ENCODE measurements around the gene LRRC3.

Gene LRRC3

GRCh38 chr21:44490816-44491215 is 35.5 kb downstream of the LRRC3 start:
- no peak for TF ChIP-seq SNAI2 (CRISPR knock-in tag; IDR thresholded peaks at IDR 0.05)
- TF ChIP-seq, protein P1, sequence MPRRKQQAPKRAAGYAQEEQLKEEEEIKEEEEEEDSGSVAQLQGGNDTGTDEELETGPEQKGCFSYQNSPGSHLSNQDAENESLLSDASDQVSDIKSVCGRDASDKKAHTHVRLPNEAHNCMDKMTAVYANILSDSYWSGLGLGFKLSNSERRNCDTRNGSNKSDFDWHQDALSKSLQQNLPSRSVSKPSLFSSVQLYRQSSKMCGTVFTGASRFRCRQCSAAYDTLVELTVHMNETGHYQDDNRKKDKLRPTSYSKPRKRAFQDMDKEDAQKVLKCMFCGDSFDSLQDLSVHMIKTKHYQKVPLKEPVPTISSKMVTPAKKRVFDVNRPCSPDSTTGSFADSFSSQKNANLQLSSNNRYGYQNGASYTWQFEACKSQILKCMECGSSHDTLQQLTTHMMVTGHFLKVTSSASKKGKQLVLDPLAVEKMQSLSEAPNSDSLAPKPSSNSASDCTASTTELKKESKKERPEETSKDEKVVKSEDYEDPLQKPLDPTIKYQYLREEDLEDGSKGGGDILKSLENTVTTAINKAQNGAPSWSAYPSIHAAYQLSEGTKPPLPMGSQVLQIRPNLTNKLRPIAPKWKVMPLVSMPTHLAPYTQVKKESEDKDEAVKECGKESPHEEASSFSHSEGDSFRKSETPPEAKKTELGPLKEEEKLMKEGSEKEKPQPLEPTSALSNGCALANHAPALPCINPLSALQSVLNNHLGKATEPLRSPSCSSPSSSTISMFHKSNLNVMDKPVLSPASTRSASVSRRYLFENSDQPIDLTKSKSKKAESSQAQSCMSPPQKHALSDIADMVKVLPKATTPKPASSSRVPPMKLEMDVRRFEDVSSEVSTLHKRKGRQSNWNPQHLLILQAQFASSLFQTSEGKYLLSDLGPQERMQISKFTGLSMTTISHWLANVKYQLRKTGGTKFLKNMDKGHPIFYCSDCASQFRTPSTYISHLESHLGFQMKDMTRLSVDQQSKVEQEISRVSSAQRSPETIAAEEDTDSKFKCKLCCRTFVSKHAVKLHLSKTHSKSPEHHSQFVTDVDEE (CRISPR knock-in tag; IDR thresholded peaks at IDR 0.05), result no peak
- no peak for TF ChIP-seq TCF4 (CRISPR knock-in tag; IDR thresholded peaks at IDR 0.05; ENCODE audit: borderline replicate concordance)
- no peak for TF ChIP-seq TOX (CRISPR knock-in tag; IDR thresholded peaks at IDR 0.05; ENCODE audit: borderline replicate concordance)
- TF ChIP-seq ZFP30 (CRISPR knock-in tag; IDR thresholded peaks at IDR 0.05), result no peak
- no peak for TF ChIP-seq RARB (CRISPR knock-in tag; IDR thresholded peaks at IDR 0.05)
- no peak for TF ChIP-seq OSR1 (CRISPR knock-in tag; IDR thresholded peaks at IDR 0.05)
- no peak for TF ChIP-seq CSRNP3 (CRISPR knock-in tag; IDR thresholded peaks at IDR 0.05)
- no peak for ATAC-seq

DNA sequence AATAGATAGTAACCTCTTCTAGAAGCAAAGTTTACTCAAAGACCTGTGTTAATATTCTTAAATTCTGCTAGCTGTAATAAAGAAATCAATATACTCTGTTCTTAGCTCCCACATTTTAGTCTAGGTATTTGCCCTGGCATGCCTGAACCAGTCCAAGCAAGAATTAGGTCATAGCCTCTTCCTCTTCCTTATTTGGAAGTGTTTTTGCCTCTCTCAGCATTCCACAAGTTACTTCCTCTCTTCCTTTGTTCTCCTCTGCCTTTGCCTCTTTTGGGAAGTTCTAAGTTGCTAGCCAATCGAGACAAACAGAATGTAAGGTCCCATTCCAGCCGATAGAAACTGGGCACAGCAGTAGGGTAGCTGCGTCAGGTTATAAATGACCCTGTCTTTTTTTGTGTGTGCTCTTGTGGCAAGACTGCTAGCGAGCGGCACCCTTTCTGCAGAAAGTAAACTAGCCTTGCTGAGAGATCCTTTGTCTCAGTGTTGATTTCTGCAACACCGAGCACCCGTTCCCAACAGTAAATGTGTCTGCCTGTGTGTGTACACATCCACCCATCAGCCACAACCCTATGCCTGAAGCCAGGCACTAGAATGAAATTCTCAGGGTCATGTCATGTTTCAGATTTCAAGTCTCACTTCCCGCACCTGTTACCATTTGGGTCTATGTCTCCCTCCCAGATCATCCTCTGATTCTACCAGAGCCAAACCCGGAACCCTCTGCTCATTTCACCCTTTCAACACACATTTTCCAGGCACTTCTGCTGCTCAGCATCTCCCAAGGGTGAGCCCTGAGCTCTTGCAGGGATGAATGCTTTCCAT is 37.5 kb downstream of the LRRC3 start:
- no peak for ATAC-seq
- TF ChIP-seq OSR1 (CRISPR knock-in tag; IDR thresholded peaks at IDR 0.05), result no peak
- TF ChIP-seq SNAI2 (CRISPR knock-in tag; IDR thresholded peaks at IDR 0.05), result no peak
- no peak for TF ChIP-seq ZC3H10 (CRISPR knock-in tag; IDR thresholded peaks at IDR 0.05)
- TF ChIP-seq RARB (CRISPR knock-in tag; IDR thresholded peaks at IDR 0.05), result no peak
- TF ChIP-seq, protein P2, sequence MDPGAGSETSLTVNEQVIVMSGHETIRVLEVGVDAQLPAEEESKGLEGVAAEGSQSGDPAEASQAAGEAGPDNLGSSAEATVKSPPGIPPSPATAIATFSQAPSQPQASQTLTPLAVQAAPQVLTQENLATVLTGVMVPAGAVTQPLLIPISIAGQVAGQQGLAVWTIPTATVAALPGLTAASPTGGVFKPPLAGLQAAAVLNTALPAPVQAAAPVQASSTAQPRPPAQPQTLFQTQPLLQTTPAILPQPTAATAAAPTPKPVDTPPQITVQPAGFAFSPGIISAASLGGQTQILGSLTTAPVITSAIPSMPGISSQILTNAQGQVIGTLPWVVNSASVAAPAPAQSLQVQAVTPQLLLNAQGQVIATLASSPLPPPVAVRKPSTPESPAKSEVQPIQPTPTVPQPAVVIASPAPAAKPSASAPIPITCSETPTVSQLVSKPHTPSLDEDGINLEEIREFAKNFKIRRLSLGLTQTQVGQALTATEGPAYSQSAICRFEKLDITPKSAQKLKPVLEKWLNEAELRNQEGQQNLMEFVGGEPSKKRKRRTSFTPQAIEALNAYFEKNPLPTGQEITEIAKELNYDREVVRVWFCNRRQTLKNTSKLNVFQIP (CRISPR knock-in tag; IDR thresholded peaks at IDR 0.05; ENCODE audit: borderline replicate concordance, low read depth), result no peak
- TF ChIP-seq ARNTL (CRISPR knock-in tag; IDR thresholded peaks at IDR 0.05; ENCODE audit: borderline replicate concordance, low read depth), result no peak
- TF ChIP-seq CREB5 (CRISPR knock-in tag; IDR thresholded peaks at IDR 0.05; ENCODE audit: low read depth), result no peak
- TF ChIP-seq ZNF8 (CRISPR knock-in tag; IDR thresholded peaks at IDR 0.05), result no peak
- no peak for TF ChIP-seq ZNF70 (CRISPR knock-in tag; IDR thresholded peaks at IDR 0.05)
- TF ChIP-seq BACH2 (CRISPR knock-in tag; IDR thresholded peaks at IDR 0.05; ENCODE audit: borderline replicate concordance), result no peak
- no peak for TF ChIP-seq ISL1 (CRISPR knock-in tag; IDR thresholded peaks at IDR 0.05)
- no peak for TF ChIP-seq ZFP3 (CRISPR knock-in tag; IDR thresholded peaks at IDR 0.05)
- no peak for TF ChIP-seq ZNF565 (CRISPR knock-in tag; conservative IDR thresholded peaks at IDR 0.05; ENCODE audit: low read depth)
- TF ChIP-seq ZFP30 (CRISPR knock-in tag; IDR thresholded peaks at IDR 0.05), result no peak
- TF ChIP-seq, protein P3, sequence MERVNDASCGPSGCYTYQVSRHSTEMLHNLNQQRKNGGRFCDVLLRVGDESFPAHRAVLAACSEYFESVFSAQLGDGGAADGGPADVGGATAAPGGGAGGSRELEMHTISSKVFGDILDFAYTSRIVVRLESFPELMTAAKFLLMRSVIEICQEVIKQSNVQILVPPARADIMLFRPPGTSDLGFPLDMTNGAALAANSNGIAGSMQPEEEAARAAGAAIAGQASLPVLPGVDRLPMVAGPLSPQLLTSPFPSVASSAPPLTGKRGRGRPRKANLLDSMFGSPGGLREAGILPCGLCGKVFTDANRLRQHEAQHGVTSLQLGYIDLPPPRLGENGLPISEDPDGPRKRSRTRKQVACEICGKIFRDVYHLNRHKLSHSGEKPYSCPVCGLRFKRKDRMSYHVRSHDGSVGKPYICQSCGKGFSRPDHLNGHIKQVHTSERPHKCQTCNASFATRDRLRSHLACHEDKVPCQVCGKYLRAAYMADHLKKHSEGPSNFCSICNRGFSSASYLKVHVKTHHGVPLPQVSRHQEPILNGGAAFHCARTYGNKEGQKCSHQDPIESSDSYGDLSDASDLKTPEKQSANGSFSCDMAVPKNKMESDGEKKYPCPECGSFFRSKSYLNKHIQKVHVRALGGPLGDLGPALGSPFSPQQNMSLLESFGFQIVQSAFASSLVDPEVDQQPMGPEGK (CRISPR knock-in tag; IDR thresholded peaks at IDR 0.05; ENCODE audit: borderline replicate concordance), result no peak

- ATAC-seq, result no peak
- TF ChIP-seq ZC3H10 (CRISPR knock-in tag; IDR thresholded peaks at IDR 0.05) (no peak), ARNTL (CRISPR knock-in tag; IDR thresholded peaks at IDR 0.05; ENCODE audit: borderline replicate concordance, low read depth) (no peak), SNAI2 (CRISPR knock-in tag; IDR thresholded peaks at IDR 0.05) (no peak), OSR1 (CRISPR knock-in tag; IDR thresholded peaks at IDR 0.05) (no peak), PPARA (CRISPR knock-in tag; IDR thresholded peaks at IDR 0.05; ENCODE audit: borderline replicate concordance) (no peak), ZFP30 (CRISPR knock-in tag; IDR thresholded peaks at IDR 0.05) (no peak), ZFP3 (CRISPR knock-in tag; IDR thresholded peaks at IDR 0.05) (no peak), CSDC2 (CRISPR knock-in tag; IDR thresholded peaks at IDR 0.05) (no peak), ZNF565 (CRISPR knock-in tag; conservative IDR thresholded peaks at IDR 0.05; ENCODE audit: low read depth) (no peak), CSRNP3 (CRISPR knock-in tag; IDR thresholded peaks at IDR 0.05) (no peak), ESRRG (CRISPR knock-in tag; IDR thresholded peaks at IDR 0.05) (no peak), ISL1 (CRISPR knock-in tag; IDR thresholded peaks at IDR 0.05) (no peak), ZNF8 (CRISPR knock-in tag; IDR thresholded peaks at IDR 0.05) (no peak), BACH2 (CRISPR knock-in tag; IDR thresholded peaks at IDR 0.05; ENCODE audit: borderline replicate concordance) (no peak), TCF4 (CRISPR knock-in tag; IDR thresholded peaks at IDR 0.05; ENCODE audit: borderline replicate concordance) (no peak), TOX (CRISPR knock-in tag; IDR thresholded peaks at IDR 0.05; ENCODE audit: borderline replicate concordance) (no peak)
- TF ChIP-seq, protein P2 (CRISPR knock-in tag; IDR thresholded peaks at IDR 0.05; ENCODE audit: borderline replicate concordance, low read depth), result no peak
Observed at GRCh38 chr21:44494418-44494817, 39.1 kb downstream of the LRRC3 start.
